NK-92 treated with Interleukin-12 subunit alpha and Interleukin-12 subunit beta, amount 100 ng/mL, for 24 hours (cell line): ENCODE measurements around the gene ADGRG2.
"Not testable (repeated sequence)": the region's sequence is repeated elsewhere in the genome, so short reads cannot be mapped to it uniquely, and the experiment has no call there.

Source experiments
- DNase-seq: peaks from one replicate; lab custom pipeline; 2025; lab: John Stamatoyannopoulos, UW

Gene ADGRG2

DNA sequence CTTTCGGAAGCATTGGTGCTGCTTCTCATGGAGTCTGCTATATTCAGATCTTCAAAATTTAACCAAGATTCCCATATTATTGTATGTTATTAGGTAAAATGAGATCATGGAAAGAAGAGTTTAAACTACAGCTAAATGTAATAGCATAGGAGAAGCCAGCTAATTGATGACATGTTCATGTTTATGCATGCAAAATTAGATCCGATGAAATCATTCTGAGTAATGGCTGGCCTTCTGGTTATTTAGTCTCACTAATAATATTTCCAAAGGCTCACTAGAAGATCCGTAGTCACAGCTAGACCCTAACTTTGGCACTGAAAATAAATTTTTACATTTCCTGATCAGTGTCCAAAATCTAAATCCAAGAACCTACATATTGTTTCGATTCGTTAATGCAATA is 118.5 kb downstream of the ADGRG2 start:
- no peak for DNase-seq

DNA sequence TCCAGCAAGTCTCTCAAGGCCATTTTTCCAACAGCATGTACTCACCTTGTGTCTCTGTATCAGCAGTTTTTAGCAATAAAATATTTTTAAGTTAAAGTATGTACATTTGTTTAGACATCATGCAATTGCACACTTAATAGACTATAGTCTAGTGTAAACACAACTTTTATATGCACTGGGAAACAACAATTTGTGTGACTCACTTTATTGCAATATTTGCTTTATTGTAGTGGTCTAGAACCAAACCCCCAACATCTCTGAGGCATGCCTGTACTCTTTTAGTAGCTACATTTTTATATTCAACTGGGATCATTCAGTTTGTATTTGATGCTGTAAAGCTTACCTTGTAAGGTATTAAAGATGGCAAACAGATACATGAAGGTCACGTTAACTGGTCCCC is 123.6 kb downstream of the ADGRG2 start:
- DNase-seq: no peak

GRCh38 chrX:18997916-18998315 is 124.4 kb downstream of the ADGRG2 start:
- no peak for DNase-seq

- no peak for DNase-seq
Measured at GRCh38 chrX:18996536-18996935, 125.7 kb downstream of the ADGRG2 start.

DNA sequence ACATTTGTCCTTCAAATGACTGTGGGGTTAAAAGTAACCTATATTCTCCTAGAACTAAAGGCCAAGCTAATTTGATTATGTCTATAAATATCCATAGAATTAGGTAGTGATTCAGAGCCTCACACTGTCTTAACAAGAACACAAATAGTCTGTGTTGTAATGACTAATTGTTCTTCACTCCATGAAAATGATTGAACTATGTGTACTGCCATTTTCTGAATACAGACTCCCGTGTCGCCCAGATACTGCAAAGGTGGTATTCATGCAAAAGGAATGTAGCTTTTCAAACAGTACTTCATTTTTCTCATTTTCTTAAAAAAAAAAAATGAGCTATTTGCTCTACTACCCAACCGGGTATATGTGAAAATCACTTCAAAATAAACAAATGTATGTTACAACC is 127.0 kb downstream of the ADGRG2 start:
- DNase-seq: no peak

GRCh38 chrX:18994713-18995112 is 127.6 kb downstream of the ADGRG2 start:
- no peak for DNase-seq

GRCh38 chrX:18992829-18993228 is 129.4 kb downstream of the ADGRG2 start:
- no peak for DNase-seq

GRCh38 chrX:18985186-18985435 is 137.2 kb downstream of the ADGRG2 start:
- DNase-seq: no peak

GRCh38 chrX:18984381-18985185 is 137.7 kb downstream of the ADGRG2 start:
- peak; percentile 69 for DNase-seq

GRCh38 chrX:18983666-18984380 is 138.4 kb downstream of the ADGRG2 start, which contains the start of gene PHKA2:
Gene PHKA2, minus strand, starts transcription at chrX:18984114. Its CDS starts 182 bp downstream, at chrX:18983932.
- DNase-seq: peak; percentile 12

DNA sequence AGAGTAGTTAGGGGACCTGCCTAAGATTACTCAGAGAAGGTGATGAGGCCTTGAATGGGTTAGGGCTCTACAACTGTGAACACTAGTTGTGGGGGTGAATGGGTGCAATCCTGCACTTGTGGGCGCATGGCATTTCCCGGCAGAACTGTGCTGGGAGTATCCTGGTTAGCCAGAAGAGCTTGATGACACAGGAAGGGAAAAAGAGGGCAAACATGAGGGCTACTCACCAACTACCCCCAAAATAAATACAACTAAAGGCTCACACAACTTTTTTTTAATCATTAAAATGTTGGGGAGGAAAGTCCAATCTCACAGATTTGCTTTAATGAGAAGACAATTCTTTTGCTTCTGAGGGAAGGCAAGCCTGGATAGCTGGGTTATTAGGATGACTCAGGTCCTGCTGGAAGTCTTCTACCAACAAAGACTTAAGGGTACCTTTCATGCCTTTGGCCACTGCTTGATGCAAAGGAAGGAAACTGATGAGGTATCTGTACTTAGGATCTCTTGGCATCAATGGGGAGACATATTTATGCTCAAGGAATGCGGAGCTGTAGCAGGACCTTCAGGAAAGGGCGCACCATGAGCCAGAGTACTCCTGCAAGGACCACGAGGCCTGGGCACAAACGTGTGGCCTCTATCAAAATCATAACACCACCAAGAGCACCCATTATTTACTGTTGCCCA is 141.0 kb downstream of the ADGRG2 start:
- DNase-seq: no peak

- not testable (repeated sequence) for DNase-seq
Measured at GRCh38 chrX:18980262-18980661, 142.0 kb downstream of the ADGRG2 start.

GRCh38 chrX:18974993-18975392 is 147.3 kb downstream of the ADGRG2 start:
- no peak for DNase-seq

DNA sequence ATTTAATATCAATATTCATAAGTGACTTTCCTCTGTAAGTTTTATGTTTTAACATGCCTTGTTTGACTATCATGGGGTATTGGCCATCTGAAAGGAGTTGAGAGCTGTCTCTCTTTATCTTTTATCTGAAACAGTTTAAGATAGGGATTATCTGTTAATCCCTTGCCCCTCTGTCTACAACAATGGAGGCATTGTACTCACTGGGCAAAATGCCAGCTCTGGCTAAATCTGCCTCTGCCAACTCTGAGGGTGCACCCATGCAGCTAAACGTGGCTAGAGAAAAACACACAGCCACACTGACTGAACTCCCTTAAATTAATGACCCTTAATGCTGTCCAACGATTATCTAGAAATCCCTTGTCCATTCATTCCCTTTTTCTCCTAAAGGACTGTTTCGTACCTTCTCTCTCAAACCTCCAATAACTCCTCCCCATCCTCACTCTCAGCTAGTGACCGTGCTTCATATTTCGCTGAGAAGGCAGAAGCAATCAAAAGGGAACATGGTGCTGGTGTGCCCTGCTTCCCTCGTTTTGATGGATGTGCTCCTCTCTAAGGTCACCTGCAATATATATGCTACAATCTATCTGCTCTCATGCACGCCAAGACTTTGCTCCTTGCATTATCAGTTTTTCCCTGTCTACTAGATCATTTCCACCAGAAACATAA is 148.6 kb downstream of the ADGRG2 start:
- DNase-seq: no peak

- DNase-seq: no peak
Measured at GRCh38 chrX:18971506-18971905, 150.8 kb downstream of the ADGRG2 start.

DNA sequence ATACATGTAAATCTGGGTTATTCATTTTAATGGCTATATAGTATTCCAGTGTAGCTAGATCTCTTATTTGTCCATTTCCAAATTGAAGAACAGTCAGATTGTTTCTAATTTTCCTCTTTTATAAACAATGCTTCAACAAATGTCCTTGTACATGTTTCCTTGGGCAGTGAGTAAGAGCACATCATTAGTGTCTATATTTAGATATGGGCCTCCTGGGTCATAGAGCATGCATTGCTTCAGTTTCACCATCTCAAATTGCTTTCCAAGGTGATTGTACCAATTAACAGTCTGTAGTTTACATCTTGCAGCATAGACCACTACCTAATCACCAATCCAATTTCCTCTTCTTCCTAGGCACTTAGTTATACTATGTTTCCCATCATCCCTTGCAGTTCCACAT is 151.8 kb downstream of the ADGRG2 start:
- no peak for DNase-seq

- no peak for DNase-seq
Measured at GRCh38 chrX:18966624-18967023, 155.6 kb downstream of the ADGRG2 start.

- no peak for DNase-seq
Measured at GRCh38 chrX:18964901-18965300, 157.4 kb downstream of the ADGRG2 start.

GRCh38 chrX:18964026-18964425 is 158.2 kb downstream of the ADGRG2 start:
- DNase-seq: no peak

- DNase-seq: no peak
Measured at GRCh38 chrX:18962329-18962728, 159.9 kb downstream of the ADGRG2 start.

DNA sequence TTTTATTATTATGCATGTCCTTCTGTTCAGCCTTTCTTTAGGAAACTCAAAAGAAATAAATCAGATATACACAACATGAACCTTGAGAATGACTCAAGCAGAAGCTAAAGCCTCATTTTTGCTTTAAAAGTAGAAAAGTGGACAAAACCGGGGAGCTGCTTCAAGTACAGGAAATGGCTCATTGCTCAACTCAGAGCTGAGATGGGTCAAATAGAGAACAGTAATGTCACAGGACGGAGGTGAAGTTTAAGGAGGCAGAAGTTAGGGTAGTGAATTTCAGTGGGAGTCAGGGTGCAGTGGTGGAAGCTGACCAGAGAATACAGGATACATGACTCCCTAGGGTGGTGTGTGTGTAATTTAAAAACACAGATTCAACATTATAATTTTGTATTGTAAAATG is 160.6 kb downstream of the ADGRG2 start:
- no peak for DNase-seq

- no peak for DNase-seq
Measured at GRCh38 chrX:18956303-18957032, 165.8 kb downstream of the ADGRG2 start.
